ENCODE measurements around the gene SCPEP1.
"Not testable (repeated sequence)": the region's sequence is repeated elsewhere in the genome, so short reads cannot be mapped to it uniquely, and the experiment has no call there.

Gene SCPEP1

DNA sequence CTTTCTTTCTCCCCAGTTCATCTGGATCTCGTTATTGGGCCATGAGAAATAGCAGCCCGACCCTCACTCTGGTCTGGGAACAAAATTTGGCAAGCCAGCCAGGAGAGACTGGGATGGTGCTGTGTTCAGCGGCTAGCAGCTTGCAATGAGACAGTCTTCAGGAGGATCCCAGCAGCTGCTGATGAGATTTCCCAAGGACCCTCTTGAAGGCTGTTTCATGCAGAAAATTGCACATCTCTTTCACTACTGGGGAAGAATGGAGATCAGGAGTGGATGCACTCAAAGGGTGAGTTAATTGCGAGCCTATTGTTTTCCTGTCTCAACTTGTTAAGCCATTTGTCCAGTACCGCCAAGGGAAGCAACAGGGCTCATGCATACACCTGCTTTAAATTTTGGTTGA, 11.6 kb upstream of the SCPEP1 start:
- no peak for FAIRE-seq

DNA sequence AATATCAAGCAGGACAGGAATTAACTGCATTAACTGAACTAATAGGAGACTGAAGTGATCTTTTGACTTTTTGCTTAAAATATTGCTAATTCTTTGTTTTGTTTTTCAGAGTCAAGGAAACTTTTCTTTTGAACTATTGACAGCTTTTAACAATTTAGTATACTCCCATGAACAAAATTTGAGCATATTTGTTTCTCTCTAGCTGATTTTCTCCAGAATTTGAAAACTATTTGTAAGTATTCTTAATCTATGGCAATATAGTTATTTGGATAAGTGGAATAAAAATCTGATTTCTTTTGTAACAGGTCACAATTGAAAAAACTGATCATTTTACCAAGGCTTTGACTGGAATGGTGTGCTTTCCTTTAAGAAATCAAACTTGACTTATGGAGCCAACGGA, 7.0 kb upstream of the SCPEP1 start:
- FAIRE-seq, result no peak

GRCh38 chr17:56972111-56972730, 5.7 kb upstream of the SCPEP1 start:
- no peak for FAIRE-seq

DNA sequence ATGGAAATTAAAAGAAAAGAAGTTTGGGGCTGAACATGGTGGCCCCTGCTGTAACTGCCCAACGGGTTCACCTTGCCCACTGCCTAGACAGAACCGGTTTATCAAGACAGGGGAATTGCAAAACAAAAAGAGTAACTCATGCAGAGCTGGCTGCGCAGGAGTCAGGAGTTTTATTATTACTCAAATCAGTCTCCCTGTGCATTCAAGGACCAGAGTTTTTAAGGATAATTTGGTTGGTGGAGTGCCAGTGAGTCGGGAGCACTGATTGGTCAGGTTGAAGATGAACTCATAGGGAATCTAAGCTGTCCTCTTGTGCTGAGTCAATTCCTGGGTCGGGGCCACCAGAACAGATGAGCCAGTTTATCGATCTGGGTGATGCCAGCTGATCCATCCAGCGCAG, 4.4 kb upstream of the SCPEP1 start:
- no peak for FAIRE-seq

DNA sequence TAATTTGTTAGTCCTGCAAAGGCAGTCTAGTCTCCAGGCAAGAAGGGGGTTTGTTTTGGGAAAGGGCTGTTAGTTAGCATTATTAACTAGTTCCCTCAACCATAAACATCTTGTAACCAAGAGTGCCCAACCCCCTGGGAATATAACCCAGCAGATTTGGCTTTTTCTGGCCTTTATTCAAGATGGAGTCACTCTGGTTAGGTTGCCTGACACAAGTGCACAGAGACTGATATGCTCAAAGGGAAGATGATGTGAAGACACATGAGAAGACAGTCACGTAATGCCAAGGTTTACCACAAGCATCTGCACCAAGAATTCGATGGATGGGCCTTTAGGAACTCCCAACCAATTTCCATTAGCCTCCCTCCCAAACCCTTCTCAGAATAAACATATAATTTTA, 3.9 kb upstream of the SCPEP1 start:
- FAIRE-seq, result no peak

DNA sequence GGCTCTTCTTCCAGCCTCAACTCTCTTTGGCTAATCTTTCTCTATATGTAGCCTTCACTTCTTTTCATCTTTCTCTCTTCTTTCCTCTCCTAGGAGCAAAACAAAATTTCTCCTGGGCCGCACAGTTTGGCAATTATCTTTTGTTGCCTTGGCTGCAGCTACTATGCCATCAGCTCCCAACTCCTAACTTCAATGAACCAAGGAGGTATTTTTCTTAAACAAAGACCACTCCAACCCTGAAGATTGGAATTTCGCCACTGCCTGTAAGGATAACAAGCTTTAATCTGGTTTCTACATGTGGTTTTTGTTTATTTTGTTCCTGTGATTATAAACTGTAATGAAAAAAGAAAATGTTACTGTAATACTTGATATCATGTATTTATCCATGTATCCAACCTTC, 2.3 kb upstream of the SCPEP1 start:
- FAIRE-seq, result no peak

GRCh38 chr17:56976941-56977608, 856 bp upstream of the SCPEP1 start:
- FAIRE-seq, result no peak

GRCh38 chr17:56978441-56979090, 635 bp downstream of the SCPEP1 start:
- FAIRE-seq, result no peak

GRCh38 chr17:56979091-56979480, 1.2 kb downstream of the SCPEP1 start:
- FAIRE-seq, result no peak

GRCh38 chr17:56980526-56980925, 2.6 kb downstream of the SCPEP1 start:
- not testable (repeated sequence) for FAIRE-seq

GRCh38 chr17:56982312-56982711, 4.4 kb downstream of the SCPEP1 start:
- no peak for FAIRE-seq

- no peak for FAIRE-seq
Measured at GRCh38 chr17:56983366-56983765, 5.4 kb downstream of the SCPEP1 start.

- no peak for FAIRE-seq
Measured at GRCh38 chr17:56985371-56986162, 7.6 kb downstream of the SCPEP1 start.

DNA sequence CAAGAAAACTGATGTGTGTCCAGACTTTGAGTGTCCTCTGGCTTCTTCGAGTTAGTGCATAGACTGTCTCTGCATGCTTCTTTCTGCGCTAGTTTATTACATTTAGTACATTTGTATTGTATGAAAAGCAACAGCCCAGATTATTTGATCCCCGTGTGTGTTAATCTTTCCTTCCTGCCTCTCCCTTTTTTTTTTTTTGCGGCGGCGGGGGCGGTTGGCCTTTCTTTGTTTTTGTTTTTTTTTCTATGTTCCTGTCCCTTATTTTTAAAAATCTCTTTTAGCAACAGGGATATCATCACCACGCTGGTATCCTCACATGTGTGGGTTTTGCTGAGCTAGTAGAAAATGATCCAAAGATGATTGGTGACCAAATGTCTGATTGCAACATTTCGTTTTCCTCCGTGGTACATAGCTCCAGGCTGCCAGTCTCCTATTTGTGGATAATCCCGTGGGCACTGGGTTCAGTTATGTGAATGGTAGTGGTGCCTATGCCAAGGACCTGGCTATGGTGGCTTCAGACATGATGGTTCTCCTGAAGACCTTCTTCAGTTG, 9.4 kb downstream of the SCPEP1 start:
- no peak for FAIRE-seq

- FAIRE-seq, result no peak
Measured at GRCh38 chr17:56988901-56989572, 11.1 kb downstream of the SCPEP1 start.

DNA sequence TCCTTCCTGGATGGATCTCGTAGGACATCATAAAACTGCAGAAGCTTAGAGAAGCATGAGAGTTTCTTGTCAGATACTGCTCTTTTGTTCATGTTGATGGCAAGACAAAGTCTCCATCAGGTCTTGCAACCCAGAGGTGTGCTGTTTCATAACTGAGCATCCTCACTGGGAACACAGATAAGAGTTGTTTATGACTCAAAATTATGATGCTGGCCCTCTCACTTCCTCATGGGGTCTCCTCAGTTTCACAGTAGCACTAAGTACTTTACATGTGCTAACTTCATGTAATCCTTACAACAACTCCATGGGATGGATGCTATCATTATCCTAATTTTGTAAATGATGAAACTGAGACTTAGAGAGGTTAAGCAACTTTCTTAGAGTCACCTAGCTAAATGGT, 14.4 kb downstream of the SCPEP1 start:
- no peak for FAIRE-seq

DNA sequence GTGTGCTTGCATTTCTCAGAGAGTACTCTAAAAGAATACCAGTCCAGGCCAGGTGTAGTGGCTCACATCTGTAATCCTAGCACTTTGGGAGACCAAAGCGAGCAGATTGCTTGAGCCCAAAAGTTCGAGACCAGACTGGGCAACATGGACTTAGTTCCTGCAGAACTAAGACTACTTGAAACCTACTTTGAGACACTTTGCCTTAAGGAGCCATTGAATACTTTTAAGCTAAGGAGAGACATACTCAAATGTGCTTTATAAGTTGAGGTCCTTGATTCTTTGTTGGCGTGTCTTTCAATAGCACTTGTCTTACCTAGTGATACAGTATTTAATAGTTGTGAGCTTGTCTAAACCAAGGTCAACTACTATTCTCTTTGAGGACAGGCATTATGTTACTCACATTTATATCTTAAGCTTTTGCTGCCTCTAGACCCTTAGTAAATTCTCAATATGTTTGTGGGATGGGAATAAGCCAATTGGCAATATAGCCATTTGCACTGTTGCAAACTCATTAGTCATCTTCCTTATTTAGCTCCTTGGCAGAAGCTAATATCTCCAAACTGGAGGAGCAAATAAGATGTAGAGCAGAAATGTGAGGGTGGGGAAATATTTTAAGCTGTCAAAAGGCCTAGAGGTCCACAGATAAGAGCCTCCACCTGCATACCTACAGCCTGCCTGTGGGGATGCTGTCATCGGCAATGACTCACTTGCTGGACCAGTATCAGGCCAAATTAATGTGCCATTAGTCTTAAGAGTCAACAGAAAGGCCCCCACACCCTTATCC, 16.3 kb downstream of the SCPEP1 start:
- no peak for FAIRE-seq

- no peak for FAIRE-seq
Measured at GRCh38 chr17:56995766-56996165, 17.8 kb downstream of the SCPEP1 start.

GRCh38 chr17:56997313-56997712, 19.4 kb downstream of the SCPEP1 start:
- no peak for FAIRE-seq

DNA sequence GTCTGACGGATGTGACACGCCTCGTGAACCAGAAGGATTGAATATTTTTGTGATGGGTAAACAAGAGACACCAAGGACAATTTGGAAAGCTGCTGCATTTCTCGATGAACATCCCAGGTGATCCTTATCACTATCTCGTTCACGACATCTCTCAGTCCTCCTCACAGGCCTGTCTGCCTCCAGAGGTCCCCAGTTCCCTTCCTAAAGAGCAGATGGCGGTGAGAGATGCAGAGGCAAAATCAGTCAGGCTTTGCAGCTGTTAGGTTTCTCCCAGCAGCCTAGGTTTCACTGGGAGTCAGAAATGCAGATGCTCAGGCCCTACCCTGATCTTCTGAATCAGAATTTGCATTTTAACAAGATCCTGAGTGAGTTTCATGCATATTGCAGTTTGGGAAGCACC, 23.6 kb downstream of the SCPEP1 start:
- FAIRE-seq, result no peak

DNA sequence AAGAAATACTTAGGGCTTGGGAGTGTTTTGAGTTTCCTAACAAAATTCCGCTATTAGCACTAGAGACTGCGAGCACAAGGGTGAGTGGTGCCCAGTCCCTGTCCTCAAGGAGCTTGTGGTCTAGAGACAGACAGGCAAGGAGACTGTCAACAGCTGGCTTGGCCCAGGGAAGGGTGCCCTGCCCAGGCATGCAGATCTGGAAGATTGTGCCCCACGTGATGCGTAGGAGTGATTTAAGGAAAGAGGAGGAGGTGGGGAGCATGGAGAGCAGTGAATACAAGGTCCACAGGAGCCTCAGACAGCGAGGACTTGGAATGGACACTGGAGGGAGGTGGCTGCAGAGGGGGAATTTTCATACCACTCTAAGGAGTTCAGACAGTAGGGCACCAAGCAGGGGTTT, 25.0 kb downstream of the SCPEP1 start:
- FAIRE-seq, result no peak

All from G401.6 (cell line).